Measurements from ENCODE around the gene C6orf141.

The C6orf141 gene

GRCh38 chr6:49515485-49516146, 34.9 kb upstream of the C6orf141 start:
- TF ChIP-seq CTCF (IDR thresholded peaks at IDR 0.05; ENCODE audit: low read length, missing control alignments): no peak
- H3K4me3 ChIP-seq (replicated peaks; ENCODE audit: low read depth, low read length): no peak overlapping the region
- DNase-seq (ENCODE audit: low read depth): no peak

- DNase-seq (ENCODE audit: low read depth): no peak
- no peak for TF ChIP-seq CTCF (IDR thresholded peaks at IDR 0.05; ENCODE audit: low read length, missing control alignments)
- H3K4me3 ChIP-seq (replicated peaks; ENCODE audit: low read depth, low read length): no peak overlapping the region
These were observed 34.3 kb upstream of the C6orf141 start for GRCh38 chr6:49516147-49516505.

GRCh38 chr6:49517919-49518318, 32.5 kb upstream of the C6orf141 start:
- no peak for TF ChIP-seq CTCF (IDR thresholded peaks at IDR 0.05; ENCODE audit: low read length, missing control alignments)
- DNase-seq (ENCODE audit: low read depth): no peak
- no peak overlapping the region for H3K4me3 ChIP-seq (replicated peaks; ENCODE audit: low read depth, low read length)

- no peak for TF ChIP-seq CTCF (IDR thresholded peaks at IDR 0.05; ENCODE audit: low read length, missing control alignments)
- no peak overlapping the region for H3K4me3 ChIP-seq (replicated peaks; ENCODE audit: low read depth, low read length)
- no peak for DNase-seq (ENCODE audit: low read depth)
These were observed 30.8 kb upstream of the C6orf141 start for GRCh38 chr6:49519660-49520059.

GRCh38 chr6:49522710-49523593, 27.5 kb upstream of the C6orf141 start:
- DNase-seq (ENCODE audit: low read depth): no peak
- TF ChIP-seq CTCF (IDR thresholded peaks at IDR 0.05; ENCODE audit: low read length, missing control alignments): no peak
- H3K4me3 ChIP-seq (replicated peaks; ENCODE audit: low read depth, low read length): no peak overlapping the region

GRCh38 chr6:49523901-49524300, 26.6 kb upstream of the C6orf141 start:
- TF ChIP-seq CTCF (IDR thresholded peaks at IDR 0.05; ENCODE audit: low read length, missing control alignments): no peak
- no peak overlapping the region for H3K4me3 ChIP-seq (replicated peaks; ENCODE audit: low read depth, low read length)
- no peak for DNase-seq (ENCODE audit: low read depth)
